GM12878 (cell line): ENCODE data around the gene UBE2O. TPM values are rescaled to one million over a fixed set of nuclear protein-coding genes. Genes with fewer than 3 reads are reported as not detected.

Experiments used
- ATAC-seq: fragments of 200-7000 bp; cut with Tn5 transposase; 3 replicates; pipeline ENCODE4 v1.9.1; 2020; ENCODE audit warnings: mild to moderate bottlenecking, moderate library complexity
- BruUV-seq: library from RNA; stranded (reverse); fragments of 400-500 nt; replicated peaks from 2 replicates; lab custom pipeline; 2021; lab: Mats Ljungman, UMichigan
- CTCF ChIA-PET: fragments of 300-600 bp; sonication (Branson Sonifier 250); formaldehyde crosslinking; extraction: SDS; loops from one replicate; lab custom pipeline; 2021; ENCODE audit warnings: inconsistent platforms; lab: Yijun Ruan, JAX
- POLR2A ChIA-PET: fragments of 350-600 bp; formaldehyde crosslinking; extraction: SDS; loops from one replicate; lab custom pipeline; 2021; ENCODE audit warnings: inconsistent platforms; lab: Charles Lee
- RAD21 ChIA-PET: fragments of 300-600 bp; sonication (Branson Sonifier 250); formaldehyde crosslinking; loops from one replicate; lab custom pipeline; 2023; ENCODE audit warnings: antibody characterized with exemption; ENCODE audit not compliant: unreplicated experiment; lab: Charles Lee
- SMC1A ChIA-PET: fragments of 300-600 bp; sonication (Branson Sonifier 250); formaldehyde crosslinking; loops from one replicate; lab custom pipeline; 2023; ENCODE audit not compliant: unreplicated experiment, uncharacterized antibody; lab: Charles Lee
- DNase-seq: peaks from one replicate; pipeline ENCODE4 v3.0.0-alpha.2; 2011; ENCODE audit warnings: low read depth, low spot score
- FAIRE-seq: peaks from 3 replicates; lab custom pipeline; 2011; peaks lifted over from hg19 to GRCh38; lab: Jason Lieb, UNC
- H2AFZ ChIP-seq: 2 replicates; pipeline ENCODE4 v1.6.0; 2011; ENCODE audit warnings: low read depth, low read length, control low read depth; ENCODE audit not compliant: control insufficient read depth
- H3K27ac ChIP-seq: 2 replicates; pipeline ENCODE4 v1.5.1; 2011; ENCODE audit warnings: control low read depth; ENCODE audit not compliant: control insufficient read depth, insufficient read depth
- H3K27me3 ChIP-seq, 2 experiments: replicated peaks in 1 of 2; 2 replicates each; pipeline versions ENCODE4 v1.6.0 to v1.6.1; 2011; ENCODE audit warnings: low read length in 1 of 2; ENCODE audit not compliant: control insufficient read depth in 2 of 2, insufficient read depth in 2 of 2
- H3K36me3 ChIP-seq, 2 experiments: 2 replicates each; pipeline ENCODE4 v1.5.1; 2011; ENCODE audit warnings: low read length in 1 of 2; ENCODE audit not compliant: control insufficient read depth in 2 of 2, insufficient read depth in 2 of 2
- H3K4me1 ChIP-seq: 2 replicates; pipeline ENCODE4 v1.6.1; 2011; ENCODE audit warnings: mild to moderate bottlenecking, low read length, moderate library complexity, mixed read lengths; ENCODE audit not compliant: control insufficient read depth, insufficient read depth
- H3K4me2 ChIP-seq: 2 replicates; pipeline ENCODE4 v1.6.0; 2011; ENCODE audit warnings: control low read depth; ENCODE audit not compliant: control insufficient read depth, insufficient read depth
- H3K4me3 ChIP-seq: fragments of 200-600 bp; sonication (generic); 2 replicates; pipeline ENCODE4 v1.5.1; 2016
- H3K79me2 ChIP-seq: 2 replicates; pipeline ENCODE4 v1.6.0; 2011; ENCODE audit warnings: low read length; ENCODE audit not compliant: control insufficient read depth, insufficient read depth
- H3K9ac ChIP-seq: 2 replicates; pipeline ENCODE4 v1.8.0; 2011; ENCODE audit warnings: low read length, control low read depth, mixed read lengths; ENCODE audit not compliant: control insufficient read depth, insufficient read depth
- H3K9me3 ChIP-seq: replicated peaks from 3 replicates; pipeline ENCODE4 v1.5.1; 2011; ENCODE audit warnings: mild to moderate bottlenecking, low read length; ENCODE audit not compliant: control insufficient read depth, insufficient read depth
- H4K20me1 ChIP-seq: 2 replicates; pipeline ENCODE4 v1.6.0; 2011; ENCODE audit not compliant: control insufficient read depth, insufficient read depth
- BMI1 ChIP-seq: fragments of 450-650 bp; IDR thresholded peaks from 2 replicates; pipeline ENCODE4 v1.6.1; 2016; ENCODE audit warnings: mild to moderate bottlenecking, moderate library complexity, borderline replicate concordance
- EZH2 ChIP-seq: IDR thresholded peaks from 2 replicates; pipeline ENCODE4 v1.6.1; 2012; ENCODE audit warnings: low read depth, mild to moderate bottlenecking, control low read depth, inconsistent platforms, low read length, borderline replicate concordance; ENCODE audit not compliant: control insufficient read depth
- HDAC2 ChIP-seq: fragments of 200-600 bp; sonication (generic); IDR thresholded peaks from 2 replicates; pipeline ENCODE4 v1.6.1; 2017
- MYB ChIP-seq: fragments of 150-350 bp; IDR thresholded peaks from 2 replicates; pipeline ENCODE4 v1.6.1; 2014; ENCODE audit warnings: mild to moderate bottlenecking, low read depth, low read length, borderline replicate concordance
- NFXL1 ChIP-seq: fragments of 450-650 bp; IDR thresholded peaks from 2 replicates; pipeline ENCODE4 v1.6.1; 2017; ENCODE audit warnings: antibody characterized with exemption, mild to moderate bottlenecking, borderline replicate concordance
- NR2C1 ChIP-seq: fragments of 450-650 bp; IDR thresholded peaks from 2 replicates; pipeline ENCODE4 v1.6.1; 2017; ENCODE audit warnings: antibody characterized with exemption, mild to moderate bottlenecking, moderate library complexity
- NR2C2 ChIP-seq: IDR thresholded peaks from 2 replicates; pipeline ENCODE4 v1.6.1; 2011; ENCODE audit warnings: borderline replicate concordance, low read depth; ENCODE audit not compliant: control insufficient read depth, insufficient read length
- NRF1 ChIP-seq: conservative IDR thresholded peaks from 2 replicates; pipeline ENCODE4 v1.6.1; 2011; ENCODE audit warnings: mild to moderate bottlenecking, low read depth, low read length, improper control_type of control experiment
- POU2F2 ChIP-seq: IDR thresholded peaks from 3 replicates; pipeline ENCODE4 v1.6.1; 2011; ENCODE audit warnings: low read depth, mild to moderate bottlenecking, low read length, borderline replicate concordance
- SREBF2 ChIP-seq: IDR thresholded peaks from 2 replicates; pipeline ENCODE4 v1.6.1; 2012; ENCODE audit warnings: mild to moderate bottlenecking, low read length
- ZNF217 ChIP-seq: fragments of 450-650 bp; IDR thresholded peaks from 2 replicates; pipeline ENCODE4 v1.6.1; 2017; ENCODE audit warnings: antibody characterized with exemption, mild to moderate bottlenecking
- WGBS: methylation state at CpG from one replicate; pipeline ENCODE4 v1.1.6; 2016; ENCODE audit warnings: low lambda C conversion rate; ENCODE audit not compliant: insufficient replicate concordance, insufficient coverage; ENCODE audit errors: missing lambda C conversion rate; 5-methylcytosine and 5-hydroxymethylcytosine counted together
- in situ Hi-C: fragments of 300-500 bp; cut with MboI; formaldehyde crosslinking; loops from 9 replicates; pipeline ENCODE4 v1.14.3; 2018; ENCODE audit warnings: mixed read lengths
- intact Hi-C: fragments of 100-400 bp; cut with micrococcal nuclease; formaldehyde crosslinking; loops from one replicate; pipeline ENCODE4 v1.14.2; 2022; ENCODE audit not compliant: unreplicated experiment
- polyA plus RNA-seq, 11 experiments: library from polyadenylated mRNA; depleted of rRNA in 4 of 11; unstranded in 6 of 11; stranded (reverse) in 5 of 11; fragments of >200 nt; fragmentation: Nextera tagmentation in 4 of 11; fragmentation: Illumina TruSeq in 1 of 11; extraction: Ambion mirVana in 4 of 11; extraction: Trizol in 1 of 11; gene quantifications; 1 replicate in 1 of 11; 2 replicates in 10 of 11; pipeline versions ENCODE4 v1.2.1 to v1.2.3, GENCODE V29; 2011 to 2016; ENCODE audit warnings: inconsistent platforms in 2 of 11, missing spikeins in 2 of 11, low read depth in 1 of 11
- total RNA-seq, 4 experiments: library from RNA; depleted of rRNA in 3 of 4; stranded (reverse); fragments of >200 nt in 3 of 4; fragmentation: Illumina TruSeq in 1 of 4; extraction: Trizol in 1 of 4; gene quantifications; 2 replicates each; pipeline versions ENCODE4 v1.2.1 to v1.2.3, GENCODE V29; 2013 to 2021
- TF ChIP-seq, protein P1 (sequence below): fragments of 450-650 bp; IDR thresholded peaks from 2 replicates; pipeline ENCODE4 v1.6.1; 2017; ENCODE audit warnings: low read depth, mild to moderate bottlenecking, moderate library complexity

The UBE2O gene
- total and polyA plus RNA-seq, 10 of the 15 experiments (the other 5 are each of a cell fraction or from before 2014, with no cell fraction given): 2.1 to 39.0 (median 14.1) TPM

DNA sequence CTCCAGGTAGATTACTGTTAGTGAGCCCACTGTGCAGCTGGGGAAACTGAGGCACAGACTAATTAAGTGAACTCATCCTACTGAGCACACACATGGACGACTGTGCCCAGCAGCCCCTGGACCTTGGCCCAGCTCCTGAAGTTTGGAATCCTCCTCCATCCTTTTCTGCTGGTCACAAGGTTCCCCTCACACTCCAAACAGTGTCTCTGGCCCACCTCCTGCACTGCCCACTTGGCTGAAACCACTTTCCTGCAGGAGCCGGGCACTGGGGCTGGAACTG lies 44.7 kb upstream of the UBE2O start:
- no peak for TF ChIP-seq EZH2
- no peak for TF ChIP-seq HDAC2
- TF ChIP-seq ZNF217: no peak
- TF ChIP-seq NR2C2: no peak
- no peak for TF ChIP-seq SREBF2
- TF ChIP-seq POU2F2: no peak
- TF ChIP-seq BMI1: no peak
- TF ChIP-seq NFXL1: no peak
- TF ChIP-seq NRF1: no peak
- TF ChIP-seq, protein P1, sequence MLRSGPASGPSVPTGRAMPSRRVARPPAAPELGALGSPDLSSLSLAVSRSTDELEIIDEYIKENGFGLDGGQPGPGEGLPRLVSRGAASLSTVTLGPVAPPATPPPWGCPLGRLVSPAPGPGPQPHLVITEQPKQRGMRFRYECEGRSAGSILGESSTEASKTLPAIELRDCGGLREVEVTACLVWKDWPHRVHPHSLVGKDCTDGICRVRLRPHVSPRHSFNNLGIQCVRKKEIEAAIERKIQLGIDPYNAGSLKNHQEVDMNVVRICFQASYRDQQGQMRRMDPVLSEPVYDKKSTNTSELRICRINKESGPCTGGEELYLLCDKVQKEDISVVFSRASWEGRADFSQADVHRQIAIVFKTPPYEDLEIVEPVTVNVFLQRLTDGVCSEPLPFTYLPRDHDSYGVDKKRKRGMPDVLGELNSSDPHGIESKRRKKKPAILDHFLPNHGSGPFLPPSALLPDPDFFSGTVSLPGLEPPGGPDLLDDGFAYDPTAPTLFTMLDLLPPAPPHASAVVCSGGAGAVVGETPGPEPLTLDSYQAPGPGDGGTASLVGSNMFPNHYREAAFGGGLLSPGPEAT: no peak
- no peak for TF ChIP-seq NR2C1
- TF ChIP-seq MYB: no peak
- FAIRE-seq (no peak), ATAC-seq (no peak), DNase-seq (no peak)
- Histone ChIP-seq H4K20me1 (no peaks in the 10 kb centered on the region), H3K4me3 (peak overlapping the region; percentile 96; the same call in 1 of the 2 replicates), H3K36me3 (no peaks in the 10 kb centered on the region; a peak in 3 of 4 replicates), H3K27ac (peak overlapping the region; percentile 86), H3K79me2 (peaks cover 67% of the 10 kb centered on the region), H3K4me2 (peak overlapping the region; percentile 88), H3K9me3 (no peaks in the 10 kb centered on the region), H3K9ac (peak overlapping the region; percentile 81), H3K27me3 (no peaks in the 10 kb centered on the region), H2AFZ (no peak overlapping the region), H3K4me1 (peaks cover 72% of the 10 kb centered on the region)
- WGBS: 97% methylated on average over 2 of the region's 2 CpGs
- RAD21 ChIA-PET: interaction anchor here (1.9 to 5.4 kb wide), 4 partner anchors 10 to 31 kb away, joined by 4 to 34 read pairs (median 12); partner anchors contain the start of gene AANAT
- in situ Hi-C loops: no loop called here
- no TSS peak for BruUV-seq
- intact Hi-C loops: no loop called here
- CTCF ChIA-PET: interaction anchor here (1.2 to 3.1 kb wide), 5 partner anchors 10 to 88 kb away, joined by 4 to 15 read pairs (median 10); partner anchors contain the start of gene AANAT
- SMC1A ChIA-PET: interaction anchor here (1.2 to 8.7 kb wide), 3 partner anchors 13 to 30 kb away, joined by 3 to 115 read pairs (median 15); partner anchors contain the start of gene AANAT
- POLR2A ChIA-PET: interaction anchor here (0.6 to 9.0 kb wide), 3 partner anchors 9 to 230 kb away, joined by 3 to 101 read pairs (median 3); no protein-coding TSS in a partner anchor
